Neural crest cell (in vitro differentiated cells): ENCODE results near the gene SPAAR. TPM values are rescaled to one million over a fixed set of nuclear protein-coding genes. Genes with fewer than 3 reads are reported as not detected.
"Not testable (repeated sequence)": the region's sequence is repeated elsewhere in the genome, so short reads cannot be mapped to it uniquely, and the experiment has no call there.

Experiments
- DNase-seq: peaks from one replicate; pipeline ENCODE4 v3.0.0; 2021; ENCODE audit warnings: low read depth, mixed read lengths, low spot score
- H3K27ac Mint-ChIP-seq: one replicate; pipeline ENCODE4 v1.8.0; 2021; ENCODE audit warnings: mild to moderate bottlenecking, mixed read lengths; ENCODE audit not compliant: unreplicated experiment
- H3K27me3 Mint-ChIP-seq: 2 replicates; pipeline ENCODE4 v1.8.0; 2021; ENCODE audit warnings: low read depth, mild to moderate bottlenecking, mixed read lengths
- H3K36me3 Mint-ChIP-seq: 2 replicates; pipeline ENCODE4 v1.8.0; 2021; ENCODE audit warnings: low read depth, mild to moderate bottlenecking, mixed read lengths
- H3K4me1 Mint-ChIP-seq: 2 replicates; pipeline ENCODE4 v1.8.0; 2021; ENCODE audit warnings: mixed read lengths
- H3K4me3 Mint-ChIP-seq: one replicate; pipeline ENCODE4 v1.8.0; 2021; ENCODE audit warnings: mild to moderate bottlenecking, mixed read lengths
- H3K9me3 Mint-ChIP-seq: 2 replicates; pipeline ENCODE4 v1.8.0; 2021; ENCODE audit warnings: mixed read lengths
- CTCF ChIP-seq: fragments of 200-600 bp; sonication (generic); conservative IDR thresholded peaks from 2 replicates; pipeline ENCODE4 v1.5.0; 2021; ENCODE audit warnings: antibody characterized with exemption, mild to moderate bottlenecking
- total RNA-seq: library from RNA; stranded (reverse); gene quantifications from 2 replicates; pipeline ENCODE4 v1.2.1, GENCODE V29; 2021

Gene SPAAR
- total RNA-seq, 1 donor from 2014 or later: not detected

- Mint-ChIP-seq H3K36me3 (no peaks in the 10 kb centered on the region), H3K27ac (no peak overlapping the region), H3K9me3 (peaks cover 9% of the 10 kb centered on the region), H3K27me3 (peaks cover 9% of the 10 kb centered on the region), H3K4me3 (no peak overlapping the region), H3K4me1 (no peaks in the 10 kb centered on the region)
- no peak for TF ChIP-seq CTCF
- no peak for DNase-seq
Measured at GRCh38 chr9:35871545-35871944, 37.7 kb upstream of the SPAAR start.

- TF ChIP-seq CTCF: no peak
- H3K4me3 Mint-ChIP-seq: no peak overlapping the region
- DNase-seq: no peak
- H3K4me1 Mint-ChIP-seq: no peaks in the 10 kb centered on the region
- H3K36me3 Mint-ChIP-seq: no peaks in the 10 kb centered on the region
- H3K27me3 Mint-ChIP-seq: peaks cover 11% of the 10 kb centered on the region
- H3K9me3 Mint-ChIP-seq: peaks cover 14% of the 10 kb centered on the region
- no peak overlapping the region for H3K27ac Mint-ChIP-seq
Measured at GRCh38 chr9:35872505-35872904, 36.8 kb upstream of the SPAAR start.

- peak; percentile 85 for DNase-seq
- Mint-ChIP-seq H3K27me3 (peaks cover 20% of the 10 kb centered on the region), H3K4me1 (no peaks in the 10 kb centered on the region), H3K9me3 (peaks cover 1% of the 10 kb centered on the region), H3K27ac (no peak overlapping the region), H3K36me3 (no peaks in the 10 kb centered on the region), H3K4me3 (no peak overlapping the region)
- TF ChIP-seq CTCF: peak; percentile 99
Measured at GRCh38 chr9:35882263-35882848, 26.9 kb upstream of the SPAAR start.

GRCh38 chr9:35882996-35883395, 26.3 kb upstream of the SPAAR start:
- no peaks in the 10 kb centered on the region for H3K4me1 Mint-ChIP-seq
- H3K9me3 Mint-ChIP-seq: no peaks in the 10 kb centered on the region
- H3K36me3 Mint-ChIP-seq: no peaks in the 10 kb centered on the region
- H3K4me3 Mint-ChIP-seq: no peak overlapping the region
- no peak overlapping the region for H3K27ac Mint-ChIP-seq
- H3K27me3 Mint-ChIP-seq: peaks cover 16% of the 10 kb centered on the region
- DNase-seq: no peak
- no peak for TF ChIP-seq CTCF

- not testable (repeated sequence) for H3K36me3 Mint-ChIP-seq, H3K9me3 Mint-ChIP-seq, DNase-seq, H3K27ac Mint-ChIP-seq, H3K4me1 Mint-ChIP-seq, H3K4me3 Mint-ChIP-seq
- peaks cover 16% of the 10 kb centered on the region for H3K27me3 Mint-ChIP-seq
Measured at GRCh38 chr9:35884908-35885307, 24.4 kb upstream of the SPAAR start.

- no peak for DNase-seq
- no peaks in the 10 kb centered on the region for H3K4me1 Mint-ChIP-seq
- H3K4me3 Mint-ChIP-seq: no peak overlapping the region
- no peaks in the 10 kb centered on the region for H3K9me3 Mint-ChIP-seq
- H3K36me3 Mint-ChIP-seq: no peaks in the 10 kb centered on the region
- H3K27ac Mint-ChIP-seq: no peak overlapping the region
- H3K27me3 Mint-ChIP-seq: peaks cover 33% of the 10 kb centered on the region
- TF ChIP-seq CTCF: no peak
Measured at GRCh38 chr9:35891646-35892045, 17.6 kb upstream of the SPAAR start.
